IPS DF 6.9 (cell line): ENCODE results near the gene RIC8B.

ENCODE experiments used
- DNase-seq: peaks from one replicate; pipeline ENCODE4 v3.0.0-alpha.2; 2013; ENCODE audit warnings: low read depth, low spot score
- H3K27ac ChIP-seq: one replicate; pipeline ENCODE4 v1.5.1; 2013; ENCODE audit warnings: low read length, control low read depth
- H3K27me3 ChIP-seq: 2 replicates; pipeline ENCODE4 v1.6.1; 2013; ENCODE audit warnings: mild to moderate bottlenecking, low read length; ENCODE audit not compliant: control insufficient read depth, insufficient read depth
- H3K36me3 ChIP-seq: 2 replicates; pipeline ENCODE4 v1.6.1; 2013; ENCODE audit warnings: low read length; ENCODE audit not compliant: control insufficient read depth, insufficient read depth
- H3K4me1 ChIP-seq: 2 replicates; pipeline ENCODE4 v1.6.1; 2013; ENCODE audit warnings: low read length; ENCODE audit not compliant: control insufficient read depth, insufficient read depth
- H3K4me3 ChIP-seq: 2 replicates; pipeline ENCODE4 v1.5.1; 2013; ENCODE audit warnings: mild to moderate bottlenecking, low read length
- H3K9me3 ChIP-seq: 2 replicates; pipeline ENCODE4 v1.6.1; 2013; ENCODE audit warnings: low read length, inconsistent platforms; ENCODE audit not compliant: control insufficient read depth, insufficient read depth
- WGBS: extraction: QIAGEN DNeasy Blood & Tissue Kit; methylation state at CpG from one replicate; pipeline ENCODE4 v1.1.7; 2013; ENCODE audit warnings: mixed read lengths, missing lambda C conversion rate; ENCODE audit not compliant: insufficient read length, insufficient coverage; 5-methylcytosine and 5-hydroxymethylcytosine counted together

RIC8B gene

GRCh38 chr12:106740818-106741217, 33.7 kb upstream of the RIC8B start:
- no CpG with 5 or more reads among the region's 5 CpGs for WGBS
- Histone ChIP-seq H3K27me3 (no peaks in the 10 kb centered on the region), H3K9me3 (no peaks in the 10 kb centered on the region), H3K27ac (no peak overlapping the region), H3K4me3 (no peak overlapping the region), H3K4me1 (peaks cover 3% of the 10 kb centered on the region; the same call in 1 of the 2 replicates), H3K36me3 (no peaks in the 10 kb centered on the region)
- no peak for DNase-seq

GRCh38 chr12:106741247-106741646, 33.2 kb upstream of the RIC8B start:
- Histone ChIP-seq H3K4me1 (peaks cover 3% of the 10 kb centered on the region; the same call in 1 of the 2 replicates), H3K36me3 (no peaks in the 10 kb centered on the region), H3K27ac (no peak overlapping the region), H3K9me3 (no peaks in the 10 kb centered on the region), H3K4me3 (no peak overlapping the region), H3K27me3 (no peaks in the 10 kb centered on the region)
- DNase-seq, result no peak
- WGBS, result no CpG with 5 or more reads among the region's 2 CpGs

GRCh38 chr12:106743270-106743988, 31.1 kb upstream of the RIC8B start:
- no peaks in the 10 kb centered on the region for H3K27me3 ChIP-seq
- peaks cover 3% of the 10 kb centered on the region; the same call in 1 of the 2 replicates for H3K4me1 ChIP-seq
- H3K27ac ChIP-seq, result no peak overlapping the region
- WGBS, result no CpG with 5 or more reads among the region's 8 CpGs
- no peak overlapping the region for H3K4me3 ChIP-seq
- H3K9me3 ChIP-seq, result no peaks in the 10 kb centered on the region
- H3K36me3 ChIP-seq, result no peaks in the 10 kb centered on the region
- DNase-seq, result no peak

- H3K9me3 ChIP-seq, result no peaks in the 10 kb centered on the region
- no peaks in the 10 kb centered on the region for H3K36me3 ChIP-seq
- H3K27me3 ChIP-seq, result no peaks in the 10 kb centered on the region
- peaks cover 3% of the 10 kb centered on the region; the same call in 1 of the 2 replicates for H3K4me1 ChIP-seq
- no peak overlapping the region for H3K27ac ChIP-seq
- H3K4me3 ChIP-seq, result no peak overlapping the region
- no CpG with 5 or more reads among the region's 6 CpGs for WGBS
- no peak for DNase-seq
Observed at GRCh38 chr12:106744600-106744999, 29.9 kb upstream of the RIC8B start.

GRCh38 chr12:106745181-106745745, 29.2 kb upstream of the RIC8B start:
- no peak overlapping the region for H3K27ac ChIP-seq
- H3K36me3 ChIP-seq, result no peaks in the 10 kb centered on the region
- no peak overlapping the region for H3K4me3 ChIP-seq
- no CpG with 5 or more reads among the region's 4 CpGs for WGBS
- no peaks in the 10 kb centered on the region for H3K9me3 ChIP-seq
- no peaks in the 10 kb centered on the region for H3K27me3 ChIP-seq
- DNase-seq, result no peak
- no peaks in the 10 kb centered on the region for H3K4me1 ChIP-seq

GRCh38 chr12:106747973-106748436, 26.5 kb upstream of the RIC8B start:
- no CpG with 5 or more reads among the region's 3 CpGs for WGBS
- DNase-seq, result no peak
- no peaks in the 10 kb centered on the region for H3K36me3 ChIP-seq
- no peaks in the 10 kb centered on the region for H3K4me1 ChIP-seq
- no peak overlapping the region for H3K4me3 ChIP-seq
- H3K9me3 ChIP-seq, result no peaks in the 10 kb centered on the region
- no peak overlapping the region for H3K27ac ChIP-seq
- no peaks in the 10 kb centered on the region for H3K27me3 ChIP-seq

- no peak for DNase-seq
- Histone ChIP-seq H3K27ac (no peak overlapping the region), H3K9me3 (no peaks in the 10 kb centered on the region), H3K4me1 (no peaks in the 10 kb centered on the region), H3K4me3 (no peak overlapping the region), H3K36me3 (no peaks in the 10 kb centered on the region), H3K27me3 (no peaks in the 10 kb centered on the region)
- no CpG with 5 or more reads among the region's 3 CpGs for WGBS
Observed at GRCh38 chr12:106750524-106750923, 24.0 kb upstream of the RIC8B start.

- H3K27me3 ChIP-seq, result no peaks in the 10 kb centered on the region
- no peaks in the 10 kb centered on the region for H3K9me3 ChIP-seq
- no peak overlapping the region for H3K4me3 ChIP-seq
- DNase-seq, result no peak
- H3K27ac ChIP-seq, result no peak overlapping the region
- no CpG with 5 or more reads among the region's 7 CpGs for WGBS
- H3K36me3 ChIP-seq, result no peaks in the 10 kb centered on the region
- no peaks in the 10 kb centered on the region for H3K4me1 ChIP-seq
Observed at GRCh38 chr12:106753526-106753925, 21.0 kb upstream of the RIC8B start.

GRCh38 chr12:106754331-106754730, 20.2 kb upstream of the RIC8B start:
- Histone ChIP-seq H3K4me1 (no peaks in the 10 kb centered on the region), H3K9me3 (no peaks in the 10 kb centered on the region), H3K27ac (no peak overlapping the region), H3K27me3 (no peaks in the 10 kb centered on the region), H3K4me3 (no peak overlapping the region), H3K36me3 (no peaks in the 10 kb centered on the region)
- WGBS, result no CpG with 5 or more reads among the region's 1 CpG
- DNase-seq, result no peak

GRCh38 chr12:106757623-106758348, 16.7 kb upstream of the RIC8B start:
- no peak for DNase-seq
- H3K27me3 ChIP-seq, result no peaks in the 10 kb centered on the region
- H3K4me1 ChIP-seq, result peaks cover 4% of the 10 kb centered on the region; the same call in 1 of the 2 replicates
- no CpG with 5 or more reads among the region's 6 CpGs for WGBS
- no peak overlapping the region for H3K4me3 ChIP-seq
- H3K9me3 ChIP-seq, result no peaks in the 10 kb centered on the region
- H3K36me3 ChIP-seq, result no peaks in the 10 kb centered on the region
- H3K27ac ChIP-seq, result no peak overlapping the region
